WI38 (cell line): ENCODE measurements around the gene SLC22A3.
"Not testable (repeated sequence)": the region's sequence is repeated elsewhere in the genome, so short reads cannot be mapped to it uniquely, and the experiment has no call there.

Experiments
- H3K4me3 ChIP-seq: 2 replicates; pipeline ENCODE4 v1.5.1; 2011; ENCODE audit warnings: low read depth, mild to moderate bottlenecking, control low read depth, low read length
- TF ChIP-seq, protein P1 (sequence below): IDR thresholded peaks from 2 replicates; pipeline ENCODE4 v1.5.1; 2012; ENCODE audit warnings: low read depth, mild to moderate bottlenecking, control low read depth, low read length

Gene SLC22A3

GRCh38 chr6:160348223-160349019, at the start of gene SLC22A3:
Gene SLC22A3, plus strand, starts transcription at chr6:160348378. Its CDS starts 42 bp downstream, at chr6:160348420.
- TF ChIP-seq, protein P1, sequence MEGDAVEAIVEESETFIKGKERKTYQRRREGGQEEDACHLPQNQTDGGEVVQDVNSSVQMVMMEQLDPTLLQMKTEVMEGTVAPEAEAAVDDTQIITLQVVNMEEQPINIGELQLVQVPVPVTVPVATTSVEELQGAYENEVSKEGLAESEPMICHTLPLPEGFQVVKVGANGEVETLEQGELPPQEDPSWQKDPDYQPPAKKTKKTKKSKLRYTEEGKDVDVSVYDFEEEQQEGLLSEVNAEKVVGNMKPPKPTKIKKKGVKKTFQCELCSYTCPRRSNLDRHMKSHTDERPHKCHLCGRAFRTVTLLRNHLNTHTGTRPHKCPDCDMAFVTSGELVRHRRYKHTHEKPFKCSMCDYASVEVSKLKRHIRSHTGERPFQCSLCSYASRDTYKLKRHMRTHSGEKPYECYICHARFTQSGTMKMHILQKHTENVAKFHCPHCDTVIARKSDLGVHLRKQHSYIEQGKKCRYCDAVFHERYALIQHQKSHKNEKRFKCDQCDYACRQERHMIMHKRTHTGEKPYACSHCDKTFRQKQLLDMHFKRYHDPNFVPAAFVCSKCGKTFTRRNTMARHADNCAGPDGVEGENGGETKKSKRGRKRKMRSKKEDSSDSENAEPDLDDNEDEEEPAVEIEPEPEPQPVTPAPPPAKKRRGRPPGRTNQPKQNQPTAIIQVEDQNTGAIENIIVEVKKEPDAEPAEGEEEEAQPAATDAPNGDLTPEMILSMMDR: no peak
- H3K4me3 ChIP-seq: no peak within 1 kb of the TSS

GRCh38 chr6:160299559-160299958, 48.6 kb upstream of the SLC22A3 start:
- H3K4me3 ChIP-seq: no peak overlapping the region
- TF ChIP-seq, protein P1: no peak

DNA sequence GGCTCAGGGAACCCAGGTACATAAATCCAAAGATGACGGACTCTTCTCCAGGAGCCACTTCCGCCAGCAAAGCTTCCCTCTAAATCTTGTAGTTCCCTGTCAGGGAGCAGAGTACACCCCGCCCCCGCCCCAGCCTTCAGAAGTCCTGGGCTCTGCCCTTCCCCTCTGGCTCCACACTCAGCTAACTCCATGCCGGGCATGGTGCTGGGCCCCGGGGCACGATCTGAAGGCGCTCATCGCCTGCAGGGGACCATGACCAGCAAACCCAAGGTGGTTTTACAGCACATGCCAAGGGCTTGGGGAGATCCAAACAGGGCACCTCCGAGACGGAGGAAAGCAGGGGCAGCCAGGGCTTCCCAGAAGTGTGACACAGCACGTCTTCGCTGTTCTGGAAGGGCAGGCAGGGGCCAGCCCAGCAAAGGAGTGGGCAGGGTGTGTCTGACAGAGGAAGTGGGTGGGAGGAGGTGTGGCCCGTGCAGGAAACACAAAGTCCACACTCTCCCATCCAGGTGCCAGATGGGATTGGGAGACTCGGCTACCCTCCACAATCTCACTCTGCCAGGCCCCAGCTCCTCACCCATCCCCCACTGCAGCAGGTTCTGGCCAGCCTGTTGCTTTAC, 48.0 kb upstream of the SLC22A3 start:
- H3K4me3 ChIP-seq: no peak overlapping the region
- TF ChIP-seq, protein P1: no peak

- TF ChIP-seq, protein P1: no peak
- no peak overlapping the region for H3K4me3 ChIP-seq
These were observed 46.8 kb upstream of the SLC22A3 start for GRCh38 chr6:160301339-160301738.

GRCh38 chr6:160302431-160303082, 45.6 kb upstream of the SLC22A3 start:
- H3K4me3 ChIP-seq: not testable (repeated sequence)

GRCh38 chr6:160303806-160304205, 44.4 kb upstream of the SLC22A3 start:
- H3K4me3 ChIP-seq: no peak overlapping the region
- TF ChIP-seq, protein P1: no peak

GRCh38 chr6:160305926-160306713, 42.1 kb upstream of the SLC22A3 start:
- TF ChIP-seq, protein P1: no peak
- no peak overlapping the region for H3K4me3 ChIP-seq
